ENCODE results near the gene MBTPS2.

MBTPS2 gene

DNA sequence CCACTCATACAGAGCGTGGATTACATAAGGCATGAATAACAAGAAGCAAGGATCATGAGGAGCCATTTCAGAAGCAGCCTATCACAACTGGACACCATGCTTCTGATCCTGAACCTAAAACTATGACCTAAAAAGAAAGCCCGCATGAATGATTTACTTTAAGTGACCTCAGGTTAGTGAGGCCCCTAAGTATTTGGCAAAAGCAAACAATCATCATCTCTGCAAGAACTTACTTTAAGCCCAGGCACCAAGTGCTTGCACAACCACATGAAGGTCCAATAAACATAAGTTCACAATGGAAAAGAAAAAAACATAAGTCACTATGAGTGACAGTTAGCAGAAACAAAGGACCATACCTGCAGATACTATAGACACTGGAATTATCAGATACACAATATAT, 7.9 kb upstream of the MBTPS2 start:
- H3K4me3 ChIP-seq (replicated peaks; ENCODE audit: low read depth, low read length), result no peak overlapping the region
- no peak for TF ChIP-seq CTCF (IDR thresholded peaks at IDR 0.05; ENCODE audit: low read depth, low read length, missing control alignments)
- no peak for DNase-seq (ENCODE audit: extremely low read depth, low read depth)

DNA sequence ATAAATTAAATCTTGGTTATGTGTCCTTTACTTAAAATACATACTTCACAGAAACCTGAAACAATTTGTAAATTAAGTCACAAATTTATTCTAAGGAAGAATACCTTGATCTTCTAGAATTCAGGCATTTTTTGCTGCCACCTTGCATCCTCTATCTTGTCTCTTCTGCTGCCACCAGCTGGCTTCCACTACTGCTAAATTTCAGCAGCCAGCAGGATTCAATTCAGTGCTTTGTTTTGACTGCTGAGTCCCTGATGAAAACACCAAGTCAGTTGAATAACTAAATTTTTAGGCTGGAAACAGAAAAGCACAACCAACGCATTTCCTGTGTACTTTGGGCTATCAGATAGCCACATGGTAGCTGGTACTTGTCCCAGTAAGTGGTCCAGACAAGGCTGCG, 2.4 kb upstream of the MBTPS2 start:
- H3K4me3 ChIP-seq (replicated peaks; ENCODE audit: low read depth, low read length), result no peak overlapping the region
- DNase-seq (ENCODE audit: extremely low read depth, low read depth), result no peak
- no peak for TF ChIP-seq CTCF (IDR thresholded peaks at IDR 0.05; ENCODE audit: low read depth, low read length, missing control alignments)

DNA sequence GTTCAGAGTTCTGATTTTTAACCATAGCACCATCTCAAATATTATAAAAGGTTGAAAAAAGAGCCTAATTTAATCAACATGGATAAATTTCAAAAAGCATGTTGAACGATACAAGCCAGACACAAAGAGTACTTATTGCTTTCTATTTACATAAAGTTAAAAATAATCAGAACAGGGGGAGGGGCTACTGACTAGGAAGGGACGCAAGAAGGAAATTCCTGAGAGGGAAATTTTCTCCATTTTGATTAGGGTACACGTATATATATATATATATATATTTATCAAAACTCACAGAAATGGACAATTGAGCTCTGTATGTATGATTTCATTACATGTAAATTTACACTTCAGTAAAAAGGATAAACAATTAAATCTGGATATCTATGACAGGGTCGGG, 482 bp upstream of the MBTPS2 start:
- no peak for TF ChIP-seq CTCF (IDR thresholded peaks at IDR 0.05; ENCODE audit: low read depth, low read length, missing control alignments)
- H3K4me3 ChIP-seq (replicated peaks; ENCODE audit: low read depth, low read length), result peak overlapping the region; percentile 70
- DNase-seq (ENCODE audit: extremely low read depth, low read depth), result no peak

GRCh38 chrX:21840193-21840545, 752 bp downstream of the MBTPS2 start:
- DNase-seq (ENCODE audit: extremely low read depth, low read depth), result no peak
- H3K4me3 ChIP-seq (replicated peaks; ENCODE audit: low read depth, low read length), result peak overlapping the region; percentile 70
- TF ChIP-seq CTCF (IDR thresholded peaks at IDR 0.05; ENCODE audit: low read depth, low read length, missing control alignments), result no peak

DNA sequence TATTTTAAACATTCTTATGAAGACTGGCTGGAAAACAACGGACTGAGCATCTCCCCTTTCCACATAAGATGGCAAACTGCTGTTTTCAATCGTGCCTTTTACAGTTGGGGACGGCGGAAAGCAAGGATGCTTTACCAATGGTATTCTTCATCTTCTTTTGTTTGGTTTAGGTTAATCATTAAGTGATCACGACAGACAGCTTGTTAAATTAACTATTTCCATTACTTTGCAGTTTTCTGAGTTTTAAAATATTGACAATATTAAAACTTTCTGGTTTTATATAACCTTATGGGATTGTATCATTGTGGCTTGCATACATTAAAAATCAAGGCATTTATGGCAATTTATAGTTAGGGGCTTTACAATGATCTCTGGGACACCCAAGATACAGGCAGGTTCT, 3.8 kb downstream of the MBTPS2 start:
- DNase-seq (ENCODE audit: extremely low read depth, low read depth), result no peak

DNA sequence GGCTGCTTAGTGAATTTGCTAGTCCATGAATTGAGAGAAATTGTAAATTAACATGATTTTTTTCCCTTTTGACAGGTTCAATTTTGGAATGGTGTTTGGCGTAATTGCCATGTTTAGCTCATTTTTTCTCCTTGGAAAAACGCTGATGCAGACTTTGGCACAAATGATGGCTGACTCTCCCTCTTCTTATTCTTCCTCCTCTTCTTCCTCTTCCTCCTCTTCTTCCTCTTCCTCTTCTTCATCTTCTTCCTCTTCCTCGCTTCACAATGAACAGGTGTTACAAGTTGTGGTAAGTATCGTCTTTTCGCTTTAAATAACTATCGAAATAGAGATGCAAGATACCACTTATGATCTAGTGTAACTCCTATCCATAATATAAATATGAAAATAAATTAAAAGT, 5.7 kb downstream of the MBTPS2 start:
- DNase-seq (ENCODE audit: extremely low read depth, low read depth), result no peak
- no peak overlapping the region for H3K4me3 ChIP-seq (replicated peaks; ENCODE audit: low read depth, low read length)
- TF ChIP-seq CTCF (IDR thresholded peaks at IDR 0.05; ENCODE audit: low read depth, low read length, missing control alignments), result no peak

More for the DNA sequence above, 3.8 kb downstream of the MBTPS2 start:
- TF ChIP-seq CTCF (IDR thresholded peaks at IDR 0.05; ENCODE audit: low read depth, low read length, missing control alignments), result no peak
- H3K4me3 ChIP-seq (replicated peaks; ENCODE audit: low read depth, low read length), result no peak overlapping the region

- H3K4me3 ChIP-seq (replicated peaks; ENCODE audit: low read depth, low read length), result no peak overlapping the region
- TF ChIP-seq CTCF (IDR thresholded peaks at IDR 0.05; ENCODE audit: low read depth, low read length, missing control alignments), result no peak
- DNase-seq (ENCODE audit: extremely low read depth, low read depth), result no peak
These were observed 7.9 kb downstream of the MBTPS2 start for GRCh38 chrX:21847342-21847741.

All from HFF-Myc (cell line).